ENCODE results near the gene UNK.

GRCh38 chr17:75779250-75779986 is 5.2 kb upstream of the UNK start:
- peak; percentile 100 for TF ChIP-seq POLR2AphosphoS5 (IDR thresholded peaks at IDR 0.05; ENCODE audit: insufficient read depth, low read depth, low read length)
- no peak for TF ChIP-seq CTCF (IDR thresholded peaks at IDR 0.05; ENCODE audit: extremely low read depth in 1 of 2, insufficient read depth in 1 of 2, low read depth in 1 of 2, low read length in 2 of 2)
- TF ChIP-seq POLR2A (IDR thresholded peaks at IDR 0.05; ENCODE audit: low read depth, low read length), result peak; percentile 100
- no peak for TF ChIP-seq MYC (IDR thresholded peaks at IDR 0.05; ENCODE audit: low read depth, low read length)
- no peak for TF ChIP-seq EZH2 (IDR thresholded peaks at IDR 0.05; ENCODE audit: borderline replicate concordance, low read depth, low read length, severe bottlenecking)
- TF ChIP-seq GATA2 (IDR thresholded peaks at IDR 0.05; ENCODE audit: insufficient read depth, insufficient read length, low read depth, low read length), result no peak
- TF ChIP-seq JUN (IDR thresholded peaks at IDR 0.05; ENCODE audit: borderline replicate concordance, insufficient read depth, insufficient read length, low read depth), result peak; percentile 67
- TF ChIP-seq FOS (IDR thresholded peaks at IDR 0.05; ENCODE audit: borderline replicate concordance, insufficient read depth, low read length), result peak; percentile 99
- no peak for TF ChIP-seq MAX (IDR thresholded peaks at IDR 0.05; ENCODE audit: insufficient read depth, insufficient read length)
